Neural crest cell (in vitro differentiated cells): ENCODE data around the gene IL3. TPM values are rescaled to one million over a fixed set of nuclear protein-coding genes. Genes with fewer than 3 reads are reported as not detected.

Experiments
- DNase-seq: peaks from one replicate; pipeline ENCODE4 v3.0.0; 2021; ENCODE audit warnings: low read depth, mixed read lengths, low spot score
- H3K27ac Mint-ChIP-seq: one replicate; pipeline ENCODE4 v1.8.0; 2021; ENCODE audit warnings: mild to moderate bottlenecking, mixed read lengths; ENCODE audit not compliant: unreplicated experiment
- H3K27me3 Mint-ChIP-seq: 2 replicates; pipeline ENCODE4 v1.8.0; 2021; ENCODE audit warnings: low read depth, mild to moderate bottlenecking, mixed read lengths
- H3K36me3 Mint-ChIP-seq: 2 replicates; pipeline ENCODE4 v1.8.0; 2021; ENCODE audit warnings: low read depth, mild to moderate bottlenecking, mixed read lengths
- H3K4me1 Mint-ChIP-seq: 2 replicates; pipeline ENCODE4 v1.8.0; 2021; ENCODE audit warnings: mixed read lengths
- H3K4me3 Mint-ChIP-seq: one replicate; pipeline ENCODE4 v1.8.0; 2021; ENCODE audit warnings: mild to moderate bottlenecking, mixed read lengths
- H3K9me3 Mint-ChIP-seq: 2 replicates; pipeline ENCODE4 v1.8.0; 2021; ENCODE audit warnings: mixed read lengths
- CTCF ChIP-seq: fragments of 200-600 bp; sonication (generic); conservative IDR thresholded peaks from 2 replicates; pipeline ENCODE4 v1.5.0; 2021; ENCODE audit warnings: antibody characterized with exemption, mild to moderate bottlenecking
- total RNA-seq: library from RNA; stranded (reverse); gene quantifications from 2 replicates; pipeline ENCODE4 v1.2.1, GENCODE V29; 2021

The IL3 gene
- total RNA-seq, 1 donor from 2014 or later = not detected

GRCh38 chr5:132065351-132065937 lies 5.0 kb downstream of the IL3 start:
- TF ChIP-seq CTCF = peak; percentile 61
- Mint-ChIP-seq H3K27me3 (no peaks in the 10 kb centered on the region), H3K36me3 (no peaks in the 10 kb centered on the region), H3K4me3 (no peak overlapping the region), H3K27ac (no peak overlapping the region), H3K9me3 (no peaks in the 10 kb centered on the region), H3K4me1 (peaks cover 4% of the 10 kb centered on the region)
- DNase-seq = peak; percentile 42

GRCh38 chr5:132065951-132066701 lies 5.7 kb downstream of the IL3 start:
- Mint-ChIP-seq H3K27ac (no peak overlapping the region), H3K27me3 (no peaks in the 10 kb centered on the region)
- no peak for DNase-seq

GRCh38 chr5:132066871-132067270 lies 6.4 kb downstream of the IL3 start:
- H3K27me3 Mint-ChIP-seq = no peaks in the 10 kb centered on the region
- DNase-seq = no peak
- H3K36me3 Mint-ChIP-seq = no peaks in the 10 kb centered on the region
- TF ChIP-seq CTCF = no peak
- no peaks in the 10 kb centered on the region for H3K9me3 Mint-ChIP-seq
- H3K4me1 Mint-ChIP-seq = peaks cover 4% of the 10 kb centered on the region
- no peak overlapping the region for H3K4me3 Mint-ChIP-seq
- no peak overlapping the region for H3K27ac Mint-ChIP-seq

More at GRCh38 chr5:132065951-132066701, 5.7 kb downstream of the IL3 start:
- TF ChIP-seq CTCF = no peak
- Mint-ChIP-seq H3K9me3 (no peaks in the 10 kb centered on the region), H3K36me3 (no peaks in the 10 kb centered on the region), H3K4me3 (no peak overlapping the region), H3K4me1 (peaks cover 4% of the 10 kb centered on the region)

- no peak for DNase-seq
- no peaks in the 10 kb centered on the region for H3K9me3 Mint-ChIP-seq
- no peak overlapping the region for H3K27ac Mint-ChIP-seq
- no peak for TF ChIP-seq CTCF
- no peaks in the 10 kb centered on the region for H3K27me3 Mint-ChIP-seq
- H3K4me3 Mint-ChIP-seq = no peak overlapping the region
- H3K36me3 Mint-ChIP-seq = no peaks in the 10 kb centered on the region
- H3K4me1 Mint-ChIP-seq = peaks cover 4% of the 10 kb centered on the region
Observed at GRCh38 chr5:132067451-132067850, 7.0 kb downstream of the IL3 start.

GRCh38 chr5:132067941-132068808 lies 7.7 kb downstream of the IL3 start:
- H3K9me3 Mint-ChIP-seq = no peaks in the 10 kb centered on the region
- H3K4me1 Mint-ChIP-seq = peaks cover 4% of the 10 kb centered on the region
- TF ChIP-seq CTCF = no peak
- H3K27me3 Mint-ChIP-seq = no peaks in the 10 kb centered on the region
- H3K36me3 Mint-ChIP-seq = no peaks in the 10 kb centered on the region
- no peak for DNase-seq
- no peak overlapping the region for H3K27ac Mint-ChIP-seq
- no peak overlapping the region for H3K4me3 Mint-ChIP-seq
